ENCODE results near the gene FKBP7. TPM values are rescaled to one million over a fixed set of nuclear protein-coding genes. Genes with fewer than 3 reads are reported as not detected.

The FKBP7 gene
- polyA plus RNA-seq, 1 donor from 2014 or later = 46.1 TPM

DNA sequence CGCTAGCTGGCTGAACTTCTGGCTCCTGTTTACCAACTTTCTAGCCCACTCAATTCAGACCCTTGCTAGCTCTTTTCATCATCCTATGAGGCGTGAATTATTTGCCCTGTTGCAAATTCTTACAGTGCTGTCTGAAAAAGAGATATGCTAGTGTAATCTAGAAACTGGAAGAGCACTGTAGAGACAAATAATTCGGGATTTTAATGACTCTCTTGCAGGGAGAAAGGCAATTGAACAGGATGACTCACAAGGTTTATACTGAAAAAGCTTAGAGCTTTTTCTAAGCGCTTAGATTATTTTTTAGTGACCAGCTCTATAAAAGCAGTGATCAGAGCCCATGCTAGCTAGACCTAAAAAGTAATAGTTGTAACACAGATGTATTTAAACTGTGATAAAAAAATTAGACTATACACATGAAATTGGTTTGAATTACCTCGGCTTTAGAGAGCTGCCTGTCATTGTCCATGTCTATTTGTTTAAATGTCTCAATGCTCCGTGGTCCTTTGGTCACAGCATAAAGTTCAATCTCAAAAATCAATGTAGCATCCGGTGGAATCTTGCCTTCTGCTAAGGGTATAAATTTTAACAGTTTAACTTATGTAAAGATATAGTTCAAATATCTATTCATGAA, 9.1 kb downstream of the FKBP7 start:
- H2AFZ ChIP-seq (ENCODE audit: low read depth, low read length) = no peak overlapping the region
- H3K4me3 ChIP-seq (ENCODE audit: low read length) = no peak overlapping the region
- no peaks in the 10 kb centered on the region for H3K9me3 ChIP-seq (ENCODE audit: low read length)
- peaks cover 6% of the 10 kb centered on the region for H3K36me3 ChIP-seq (ENCODE audit: insufficient read depth, low read length)
- TF ChIP-seq MXI1 (conservative IDR thresholded peaks at IDR 0.05; ENCODE audit: poor library complexity, severe bottlenecking) (no peak), TAF1 (IDR thresholded peaks at IDR 0.05; ENCODE audit: low read depth) (no peak), EZH2 (IDR thresholded peaks at IDR 0.05; ENCODE audit: borderline replicate concordance, insufficient read depth, low read length, poor library complexity, severe bottlenecking) (no peak)
- TF ChIP-seq, protein P1, sequence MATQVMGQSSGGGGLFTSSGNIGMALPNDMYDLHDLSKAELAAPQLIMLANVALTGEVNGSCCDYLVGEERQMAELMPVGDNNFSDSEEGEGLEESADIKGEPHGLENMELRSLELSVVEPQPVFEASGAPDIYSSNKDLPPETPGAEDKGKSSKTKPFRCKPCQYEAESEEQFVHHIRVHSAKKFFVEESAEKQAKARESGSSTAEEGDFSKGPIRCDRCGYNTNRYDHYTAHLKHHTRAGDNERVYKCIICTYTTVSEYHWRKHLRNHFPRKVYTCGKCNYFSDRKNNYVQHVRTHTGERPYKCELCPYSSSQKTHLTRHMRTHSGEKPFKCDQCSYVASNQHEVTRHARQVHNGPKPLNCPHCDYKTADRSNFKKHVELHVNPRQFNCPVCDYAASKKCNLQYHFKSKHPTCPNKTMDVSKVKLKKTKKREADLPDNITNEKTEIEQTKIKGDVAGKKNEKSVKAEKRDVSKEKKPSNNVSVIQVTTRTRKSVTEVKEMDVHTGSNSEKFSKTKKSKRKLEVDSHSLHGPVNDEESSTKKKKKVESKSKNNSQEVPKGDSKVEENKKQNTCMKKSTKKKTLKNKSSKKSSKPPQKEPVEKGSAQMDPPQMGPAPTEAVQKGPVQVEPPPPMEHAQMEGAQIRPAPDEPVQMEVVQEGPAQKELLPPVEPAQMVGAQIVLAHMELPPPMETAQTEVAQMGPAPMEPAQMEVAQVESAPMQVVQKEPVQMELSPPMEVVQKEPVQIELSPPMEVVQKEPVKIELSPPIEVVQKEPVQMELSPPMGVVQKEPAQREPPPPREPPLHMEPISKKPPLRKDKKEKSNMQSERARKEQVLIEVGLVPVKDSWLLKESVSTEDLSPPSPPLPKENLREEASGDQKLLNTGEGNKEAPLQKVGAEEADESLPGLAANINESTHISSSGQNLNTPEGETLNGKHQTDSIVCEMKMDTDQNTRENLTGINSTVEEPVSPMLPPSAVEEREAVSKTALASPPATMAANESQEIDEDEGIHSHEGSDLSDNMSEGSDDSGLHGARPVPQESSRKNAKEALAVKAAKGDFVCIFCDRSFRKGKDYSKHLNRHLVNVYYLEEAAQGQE (IDR thresholded peaks at IDR 0.05; ENCODE audit: borderline replicate concordance) = no peak
- TF ChIP-seq, protein P2, sequence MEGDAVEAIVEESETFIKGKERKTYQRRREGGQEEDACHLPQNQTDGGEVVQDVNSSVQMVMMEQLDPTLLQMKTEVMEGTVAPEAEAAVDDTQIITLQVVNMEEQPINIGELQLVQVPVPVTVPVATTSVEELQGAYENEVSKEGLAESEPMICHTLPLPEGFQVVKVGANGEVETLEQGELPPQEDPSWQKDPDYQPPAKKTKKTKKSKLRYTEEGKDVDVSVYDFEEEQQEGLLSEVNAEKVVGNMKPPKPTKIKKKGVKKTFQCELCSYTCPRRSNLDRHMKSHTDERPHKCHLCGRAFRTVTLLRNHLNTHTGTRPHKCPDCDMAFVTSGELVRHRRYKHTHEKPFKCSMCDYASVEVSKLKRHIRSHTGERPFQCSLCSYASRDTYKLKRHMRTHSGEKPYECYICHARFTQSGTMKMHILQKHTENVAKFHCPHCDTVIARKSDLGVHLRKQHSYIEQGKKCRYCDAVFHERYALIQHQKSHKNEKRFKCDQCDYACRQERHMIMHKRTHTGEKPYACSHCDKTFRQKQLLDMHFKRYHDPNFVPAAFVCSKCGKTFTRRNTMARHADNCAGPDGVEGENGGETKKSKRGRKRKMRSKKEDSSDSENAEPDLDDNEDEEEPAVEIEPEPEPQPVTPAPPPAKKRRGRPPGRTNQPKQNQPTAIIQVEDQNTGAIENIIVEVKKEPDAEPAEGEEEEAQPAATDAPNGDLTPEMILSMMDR (IDR thresholded peaks at IDR 0.05; ENCODE audit: poor library complexity, severe bottlenecking) = no peak
- H3K27ac ChIP-seq (ENCODE audit: low read length) = no peak overlapping the region
- H3K79me2 ChIP-seq (replicated peaks; ENCODE audit: insufficient read depth, low read length) = peaks cover 8% of the 10 kb centered on the region
- no peaks in the 10 kb centered on the region for H3K27me3 ChIP-seq (ENCODE audit: insufficient read depth, low read depth, low read length)
- no peaks in the 10 kb centered on the region for H3F3A ChIP-seq (ENCODE audit: insufficient read depth, low read length, poor library complexity, severe bottlenecking)
- H3K9me2 ChIP-seq (ENCODE audit: insufficient read depth, low read length) = no peaks in the 10 kb centered on the region
- H3K9ac ChIP-seq (ENCODE audit: low read length) = no peak overlapping the region
- H4K20me1 ChIP-seq (ENCODE audit: insufficient read depth) = no peaks in the 10 kb centered on the region
- H3K4me2 ChIP-seq (ENCODE audit: low read length) = no peak overlapping the region

DNA sequence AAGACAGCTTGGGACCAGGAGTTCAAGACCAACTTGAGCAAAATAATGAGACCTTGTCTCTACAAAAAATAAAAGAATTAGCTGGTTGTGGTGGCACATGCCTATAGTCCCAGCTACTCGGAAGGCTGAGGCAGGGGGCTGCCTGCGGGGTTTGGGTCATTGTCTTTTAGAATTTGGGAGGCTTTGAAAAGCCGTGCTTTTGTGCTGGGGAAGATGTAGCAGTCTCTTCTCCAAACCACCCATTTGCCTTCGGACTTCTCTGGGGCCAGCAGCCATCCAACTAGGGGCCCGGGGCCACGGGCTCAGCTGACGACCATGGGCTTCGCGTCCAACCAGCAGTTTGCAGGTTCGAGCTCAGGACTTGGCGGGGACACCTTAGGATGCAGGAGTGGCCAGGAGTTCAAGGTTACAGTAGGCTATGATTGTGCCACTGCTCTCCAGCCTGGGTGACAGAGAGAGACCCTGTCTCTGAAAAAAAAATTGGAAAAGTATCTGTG, 21.0 kb downstream of the FKBP7 start:
- Histone ChIP-seq H3K9me2 (ENCODE audit: insufficient read depth, low read length) (no peaks in the 10 kb centered on the region), H3K4me3 (ENCODE audit: low read length) (no peak overlapping the region), H3K36me3 (ENCODE audit: insufficient read depth, low read length) (no peaks in the 10 kb centered on the region), H3K9me3 (ENCODE audit: low read length) (no peaks in the 10 kb centered on the region), H3K4me2 (ENCODE audit: low read length) (no peak overlapping the region), H2AFZ (ENCODE audit: low read depth, low read length) (no peak overlapping the region), H3K27me3 (ENCODE audit: insufficient read depth, low read depth, low read length) (no peaks in the 10 kb centered on the region), H3K27ac (ENCODE audit: low read length) (no peak overlapping the region), H3F3A (ENCODE audit: insufficient read depth, low read length, poor library complexity, severe bottlenecking) (no peaks in the 10 kb centered on the region), H4K20me1 (ENCODE audit: insufficient read depth) (no peaks in the 10 kb centered on the region), H3K9ac (ENCODE audit: low read length) (no peak overlapping the region), H3K79me2 (replicated peaks; ENCODE audit: insufficient read depth, low read length) (no peaks in the 10 kb centered on the region)
- TF ChIP-seq, protein P2 (IDR thresholded peaks at IDR 0.05; ENCODE audit: poor library complexity, severe bottlenecking) = no peak
- TF ChIP-seq POLR2AphosphoS5 (IDR thresholded peaks at IDR 0.05) = no peak
- TF ChIP-seq TAF1 (IDR thresholded peaks at IDR 0.05; ENCODE audit: low read depth) = no peak
- TF ChIP-seq RAD21 (conservative IDR thresholded peaks at IDR 0.05) = no peak
- no peak for TF ChIP-seq SMC3 (conservative IDR thresholded peaks at IDR 0.05; ENCODE audit: poor library complexity)
- TF ChIP-seq EZH2 (IDR thresholded peaks at IDR 0.05; ENCODE audit: borderline replicate concordance, insufficient read depth, low read length, poor library complexity, severe bottlenecking) = no peak
